ENCODE data around the gene PGLYRP3.

PGLYRP3 gene

DNA sequence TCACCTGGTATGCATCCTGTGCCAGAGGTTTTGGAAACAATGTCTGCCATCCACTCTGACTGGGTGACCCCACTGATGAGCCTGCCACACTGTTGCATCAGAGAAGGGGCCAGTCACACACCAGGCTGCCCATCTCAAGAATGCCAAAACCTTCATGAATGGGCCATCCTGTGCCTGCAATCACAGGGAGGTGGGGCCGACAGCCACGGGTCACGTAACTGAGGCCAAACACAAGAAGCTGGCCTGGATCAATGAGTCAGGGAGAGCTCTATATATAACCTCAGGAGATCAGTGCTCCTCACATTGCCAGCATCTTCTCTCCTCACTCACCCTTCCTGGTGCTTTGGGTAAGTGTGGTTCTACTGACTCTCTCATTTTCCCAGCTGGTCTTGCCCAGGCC lies 53.4 kb downstream of the PGLYRP3 start, which contains the start of gene LORICRIN:
Gene LORICRIN, plus strand, starts transcription at position 301 of the 400 bp plus-strand sequence. CDS start 1,263 bp downstream, outside the sequence.
- DNase-seq = no peak

DNA sequence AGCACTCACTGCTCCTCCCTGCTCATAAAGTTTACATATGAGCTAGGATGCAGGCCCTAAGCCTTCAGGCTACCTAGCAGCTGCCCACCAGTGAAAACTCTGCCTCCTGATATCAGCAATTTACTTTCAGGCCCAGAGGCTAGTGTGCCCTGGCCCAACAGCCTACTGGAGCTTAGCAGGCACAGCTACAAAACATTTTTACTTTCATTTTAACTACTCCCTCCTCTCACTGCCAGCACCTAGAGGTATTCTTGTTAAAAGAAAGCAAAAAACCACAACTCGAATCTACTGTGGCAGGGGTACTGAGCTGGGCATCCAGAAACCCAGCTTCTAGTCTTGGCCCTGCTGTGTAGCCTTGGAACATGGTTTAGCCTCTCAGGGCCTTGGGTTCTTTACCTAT lies 59.1 kb downstream of the PGLYRP3 start:
- no peak for DNase-seq

DNA sequence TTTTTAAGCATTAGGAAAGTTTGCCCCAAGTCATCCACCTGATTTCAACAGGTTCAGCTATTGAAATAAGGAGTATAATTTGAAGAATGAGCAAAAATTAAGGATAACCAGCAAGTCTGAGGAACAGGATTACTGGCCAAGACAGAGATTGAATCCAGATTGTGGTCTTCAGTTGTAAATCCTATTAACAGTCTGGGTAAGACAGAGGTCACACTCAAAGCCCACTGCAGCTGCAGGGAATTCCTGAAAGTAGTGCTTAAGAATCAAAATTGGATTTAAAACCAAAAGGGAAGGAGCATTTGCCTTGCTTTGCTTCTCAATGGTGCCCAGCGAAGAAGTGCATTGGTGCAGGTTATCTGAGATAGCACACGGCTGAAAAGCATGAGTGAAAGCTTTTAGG lies 59.7 kb downstream of the PGLYRP3 start:
- no peak for DNase-seq

DNA sequence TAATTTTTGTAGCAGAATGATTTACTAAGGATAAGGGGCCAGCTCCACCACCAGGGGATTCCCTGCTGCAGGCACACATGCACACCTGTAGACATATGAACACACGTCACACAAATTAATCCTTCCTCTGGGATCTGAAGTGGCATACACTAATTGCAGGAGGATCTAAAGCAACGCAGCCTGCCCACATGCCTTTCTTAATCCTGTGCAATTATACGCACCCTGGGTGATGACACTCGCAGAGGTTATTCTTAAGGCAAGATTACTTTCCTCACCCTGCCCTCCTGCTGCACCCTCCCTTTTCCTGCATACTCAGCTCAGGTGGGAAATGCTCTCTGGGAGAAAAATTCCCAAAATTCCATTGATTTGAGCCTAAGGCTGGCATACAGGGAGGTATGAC lies 60.8 kb downstream of the PGLYRP3 start:
- no peak for DNase-seq

DNA sequence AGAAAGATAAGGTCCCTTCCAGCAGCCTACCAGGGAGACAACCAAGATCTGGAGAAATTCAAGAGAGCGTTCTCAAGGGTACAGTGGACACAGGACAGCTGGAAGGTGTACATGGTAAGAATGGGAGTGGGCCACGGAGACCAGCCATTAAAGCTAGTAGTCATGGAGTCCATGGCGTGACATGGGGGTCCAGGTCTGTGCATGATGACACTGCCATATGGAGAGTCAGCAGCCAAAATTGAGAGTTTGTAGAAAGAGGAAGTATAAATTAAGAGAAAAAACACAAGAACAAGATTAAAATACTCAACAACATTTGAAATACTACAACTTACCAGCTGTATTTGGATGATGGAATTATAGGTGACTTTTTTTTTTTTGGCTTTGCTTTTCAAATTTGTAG lies 61.2 kb downstream of the PGLYRP3 start:
- DNase-seq = no peak

DNA sequence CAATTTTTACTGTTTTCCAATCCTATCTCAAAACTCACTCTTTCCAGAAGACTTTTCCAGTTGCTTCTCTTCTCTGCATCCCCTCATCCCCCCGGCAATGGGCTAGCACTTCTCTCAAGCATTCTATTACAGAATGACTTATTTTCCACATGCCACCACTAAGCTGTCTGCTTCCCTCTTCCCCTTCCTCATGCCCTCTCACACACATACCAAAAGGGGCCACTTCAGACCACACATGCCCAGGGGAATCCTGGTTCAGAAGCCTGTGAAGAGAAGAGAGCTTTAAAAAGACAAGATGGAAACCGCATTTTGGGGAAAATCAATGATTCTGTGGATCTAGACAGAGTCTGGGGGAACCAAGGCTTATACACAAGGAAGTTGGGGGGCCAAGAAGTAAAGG lies 61.7 kb downstream of the PGLYRP3 start:
- DNase-seq = no peak

DNA sequence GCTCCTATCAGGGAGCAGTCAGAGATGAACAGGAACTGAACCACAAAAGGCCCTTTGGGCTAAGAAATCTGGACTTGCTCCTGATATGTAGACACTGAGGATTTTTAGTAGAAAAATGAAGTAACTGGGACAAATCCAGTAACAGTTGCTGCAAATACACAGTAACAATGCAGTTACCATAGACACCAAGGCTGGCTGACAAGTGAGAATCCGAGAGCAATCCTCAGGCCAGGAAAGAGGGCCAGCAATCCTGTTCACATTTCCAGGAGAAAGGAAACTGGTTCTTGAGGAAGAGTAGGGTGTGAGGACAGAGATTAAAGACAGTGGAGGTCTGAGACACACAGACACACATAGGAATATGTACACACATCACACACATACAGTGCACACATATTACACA lies 62.6 kb downstream of the PGLYRP3 start:
- no peak for DNase-seq

DNA sequence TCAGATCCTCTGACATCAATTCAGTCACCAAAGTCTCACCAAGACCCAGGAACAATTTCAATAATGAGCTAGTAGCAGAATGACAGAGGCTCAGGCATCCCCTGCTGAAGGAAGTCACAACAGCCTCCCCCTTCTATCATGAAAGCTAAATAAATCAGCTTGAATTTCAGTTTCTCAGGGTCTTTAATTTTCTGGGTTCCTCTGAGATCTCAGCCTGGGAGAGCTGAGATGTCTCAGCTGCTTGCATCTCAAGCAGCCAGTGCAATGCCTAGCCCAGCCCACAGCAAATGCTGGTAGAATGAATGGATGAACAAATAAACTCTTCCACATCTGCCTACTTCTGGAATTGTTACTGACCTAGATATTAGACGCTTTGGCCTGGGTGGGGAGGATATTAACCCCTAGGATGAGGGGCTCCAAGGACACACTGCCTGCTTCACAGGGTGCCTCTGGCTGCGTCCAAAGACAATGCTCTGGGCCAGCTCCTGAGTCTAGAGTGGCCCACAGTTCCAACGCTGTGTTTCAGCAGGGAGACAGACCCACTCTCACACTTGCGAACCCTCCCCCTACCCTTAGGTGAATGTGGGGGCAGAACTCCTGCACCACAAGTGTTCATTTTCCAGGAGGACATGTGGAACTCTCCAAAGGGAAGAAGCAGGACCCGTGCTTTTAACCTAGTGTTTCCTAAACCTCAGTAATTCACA lies 64.4 kb downstream of the PGLYRP3 start:
- DNase-seq = no peak

All from NCI-H345 (cell line).